Tibial nerve (tissue), 4 donors: Measurements from ENCODE around the gene AGBL3. TPM values are rescaled to one million over a fixed set of nuclear protein-coding genes. Genes with fewer than 3 reads are reported as not detected.
"Not testable (repeated sequence)": the region's sequence is repeated elsewhere in the genome, so short reads cannot be mapped to it uniquely, and the experiment has no call there.

Experiments used
- DNase-seq, 2 donors: peaks; one replicate each; pipeline ENCODE4 v3.0.0-alpha.2; 2019; ENCODE audit warnings: low spot score in 2 of 2
- H3K27ac ChIP-seq, 4 donors: fragments of 200-600 bp; sonication (generic) in 3 of 4; one replicate each; pipeline ENCODE4 v1.5.1; 2017 to 2019; ENCODE audit warnings: mild to moderate bottlenecking in 1 of 4
- H3K27me3 ChIP-seq, 2 donors: fragments of 200-600 bp; sonication (generic) in 1 of 2; one replicate each; pipeline versions ENCODE4 v1.5.1 to v1.6.0; 2017 to 2019
- H3K36me3 ChIP-seq, 3 donors: fragments of 200-600 bp; sonication (generic); one replicate each; pipeline ENCODE4 v1.5.1; 2018 to 2019
- H3K4me1 ChIP-seq, 4 donors: fragments of 200-600 bp; sonication (generic) in 3 of 4; one replicate each; pipeline ENCODE4 v1.5.1; 2017 to 2019
- H3K4me3 ChIP-seq, 4 donors: fragments of 200-600 bp; sonication (generic) in 3 of 4; one replicate each; pipeline ENCODE4 v1.5.1; 2017 to 2019; ENCODE audit warnings: mild to moderate bottlenecking in 1 of 4, moderate library complexity in 1 of 4
- H3K9me3 ChIP-seq, 4 donors: fragments of 200-600 bp; sonication (generic) in 3 of 4; one replicate each; pipeline ENCODE4 v1.5.1; 2017 to 2019
- CTCF ChIP-seq, 5 experiments: fragments of 200-600 bp in 3 of 5; fragments of 450-650 bp in 2 of 5; sonication (generic) in 3 of 5; IDR thresholded peaks; one replicate each; pipeline ENCODE4 v1.5.1; 2016 to 2019; ENCODE audit warnings: antibody characterized with exemption in 5 of 5, mild to moderate bottlenecking in 3 of 5, moderate library complexity in 2 of 5
- EP300 ChIP-seq, 2 donors: sonication (generic); formaldehyde crosslinking; IDR thresholded peaks; one replicate each; pipeline ENCODE4 v1.6.1; 2017; ENCODE audit warnings: antibody characterized with exemption in 2 of 2, mild to moderate bottlenecking in 1 of 2
- POLR2A ChIP-seq, 2 donors: fragments of 450-650 bp; IDR thresholded peaks; one replicate each; pipeline ENCODE4 v1.6.1; 2017; ENCODE audit warnings: antibody characterized with exemption in 2 of 2, mild to moderate bottlenecking in 2 of 2, moderate library complexity in 2 of 2
- WGBS, 2 donors: methylation state at CpG; one replicate each; pipeline ENCODE4 v1.1.5; 2018; 5-methylcytosine and 5-hydroxymethylcytosine counted together
- total RNA-seq, 4 donors: library from RNA; depleted of rRNA; stranded (reverse); fragments of >200 nt; gene quantifications; one replicate each; pipeline ENCODE4 v1.1.0, GENCODE V29; 2016

The AGBL3 gene
- total RNA-seq, 4 donors from 2014 or later: 1.3 to 3.1 (median 1.9) TPM

- DNase-seq: no peak
- TF ChIP-seq EP300 (IDR thresholded peaks at IDR 0.05) (no peak), POLR2A (IDR thresholded peaks at IDR 0.05) (no peak), CTCF (IDR thresholded peaks at IDR 0.05) (no peak)
- H3K4me3 ChIP-seq: no peak overlapping the region
- no peaks in the 10 kb centered on the region for H3K4me1 ChIP-seq
- no peaks in the 10 kb centered on the region for H3K27me3 ChIP-seq
- no peak overlapping the region for H3K27ac ChIP-seq
- peaks cover 0 to 48% (median 0%) of the 10 kb centered on the region in 3 donors for H3K36me3 ChIP-seq
- WGBS, 2 donors: 82 to 95% methylated on average over 1 of the region's 1 CpG
- no peaks in the 10 kb centered on the region for H3K9me3 ChIP-seq
Measured at GRCh38 chr7:135001390-135002165, 15.3 kb downstream of the AGBL3 start.

GRCh38 chr7:135012229-135012628 lies 25.9 kb downstream of the AGBL3 start:
- H3K4me1 ChIP-seq: no peaks in the 10 kb centered on the region
- DNase-seq: no peak
- H3K9me3 ChIP-seq: peaks cover 0 to 7% (median 0%) of the 10 kb centered on the region in 4 donors
- no peaks in the 10 kb centered on the region for H3K27me3 ChIP-seq
- no peak overlapping the region for H3K27ac ChIP-seq
- H3K4me3 ChIP-seq: no peak overlapping the region
- TF ChIP-seq EP300 (IDR thresholded peaks at IDR 0.05): no peak
- H3K36me3 ChIP-seq: no peaks in the 10 kb centered on the region

GRCh38 chr7:135023622-135024021 lies 37.3 kb downstream of the AGBL3 start:
- Histone ChIP-seq H3K36me3 (peaks cover 0 to 14% (median 0%) of the 10 kb centered on the region in 3 donors), H3K4me1 (no peaks in the 10 kb centered on the region), H3K27ac (no peak overlapping the region), H3K27me3 (no peaks in the 10 kb centered on the region), H3K9me3 (peaks cover 0 to 23% (median 0%) of the 10 kb centered on the region in 4 donors), H3K4me3 (no peak overlapping the region)
- TF ChIP-seq EP300 (IDR thresholded peaks at IDR 0.05): no peak
- no peak for TF ChIP-seq CTCF (IDR thresholded peaks at IDR 0.05)
- no peak for TF ChIP-seq POLR2A (IDR thresholded peaks at IDR 0.05)
- 94% methylated on average over 2 of the region's 2 CpGs for WGBS, 2 donors
- DNase-seq: no peak

GRCh38 chr7:135035252-135035651 lies 48.9 kb downstream of the AGBL3 start:
- Histone ChIP-seq H3K9me3 (no peaks in the 10 kb centered on the region), H3K27me3 (no peaks in the 10 kb centered on the region), H3K4me3 (no peak overlapping the region), H3K36me3 (no peaks in the 10 kb centered on the region), H3K27ac (no peak overlapping the region), H3K4me1 (no peaks in the 10 kb centered on the region)
- no peak for DNase-seq
- 83 to 87% methylated on average over 2 of the region's 2 CpGs for WGBS, 2 donors
- no peak for TF ChIP-seq CTCF (IDR thresholded peaks at IDR 0.05)
- TF ChIP-seq POLR2A (IDR thresholded peaks at IDR 0.05): no peak
- no peak for TF ChIP-seq EP300 (IDR thresholded peaks at IDR 0.05)

- H3K27me3 ChIP-seq, DNase-seq, H3K4me1 ChIP-seq, H3K36me3 ChIP-seq, H3K4me3 ChIP-seq, H3K27ac ChIP-seq: not testable (repeated sequence)
- WGBS, 2 donors: 95 to 96% methylated on average over 6 to 12 of the region's 12 CpGs
- peaks cover 0 to 15% (median 0%) of the 10 kb centered on the region in 4 donors for H3K9me3 ChIP-seq
Measured at GRCh38 chr7:135067017-135067416, 80.7 kb downstream of the AGBL3 start.

- Histone ChIP-seq H3K36me3 (no peaks in the 10 kb centered on the region), H3K9me3 (no peaks in the 10 kb centered on the region), H3K4me1 (no peaks in the 10 kb centered on the region), H3K27ac (no peak overlapping the region), H3K27me3 (no peaks in the 10 kb centered on the region), H3K4me3 (no peak overlapping the region)
- 94 to 98% methylated on average over 1 of the region's 1 CpG for WGBS, 2 donors
- TF ChIP-seq EP300 (IDR thresholded peaks at IDR 0.05) (no peak), CTCF (IDR thresholded peaks at IDR 0.05) (no peak), POLR2A (IDR thresholded peaks at IDR 0.05) (no peak)
- no peak for DNase-seq
Measured at GRCh38 chr7:135074096-135074495, 87.8 kb downstream of the AGBL3 start.
